DND-41 (cell line): ENCODE results near the gene GAGE10.

Experiments
- ATAC-seq: fragments of 200-7000 bp; cut with Tn5 transposase; 3 replicates; pipeline ENCODE4 v1.9.1; 2021; ENCODE audit warnings: low read depth; ENCODE audit not compliant: insufficient read depth
- DNase-seq: peaks from one replicate; pipeline ENCODE4 v3.0.0-alpha.2; 2020
- H2AFZ ChIP-seq: 2 replicates; pipeline ENCODE4 v1.6.0; 2012; ENCODE audit warnings: low read depth, low read length
- H3K27ac ChIP-seq: 2 replicates; pipeline ENCODE4 v1.5.1; 2012; ENCODE audit warnings: low read length, inconsistent platforms
- H3K27me3 ChIP-seq: fragments of 200-600 bp; sonication (generic); 2 replicates; pipeline ENCODE4 v1.6.0; 2012; ENCODE audit warnings: low read length, mild to moderate bottlenecking, inconsistent platforms; ENCODE audit not compliant: insufficient read depth, poor library complexity
- H3K36me3 ChIP-seq: 2 replicates; pipeline ENCODE4 v1.5.1; 2012; ENCODE audit warnings: low read length, inconsistent platforms; ENCODE audit not compliant: insufficient read depth
- H3K4me1 ChIP-seq: 2 replicates; pipeline ENCODE4 v1.5.1; 2012; ENCODE audit warnings: mild to moderate bottlenecking, low read length; ENCODE audit not compliant: insufficient read depth
- H3K4me2 ChIP-seq: 2 replicates; pipeline ENCODE4 v1.6.0; 2012; ENCODE audit warnings: mild to moderate bottlenecking, moderate library complexity, low read length, inconsistent platforms; ENCODE audit not compliant: insufficient read depth
- H3K4me3 ChIP-seq, 2 experiments: fragments of 200-600 bp in 1 of 2; shearing (Covaris generic) in 1 of 2; 2 replicates each; pipeline ENCODE4 v1.5.1; 2012 to 2016; ENCODE audit warnings: inconsistent platforms in 2 of 2, low read length in 2 of 2, mild to moderate bottlenecking in 2 of 2, low read depth in 1 of 2, moderate library complexity in 1 of 2
- H3K79me2 ChIP-seq: 2 replicates; pipeline ENCODE4 v1.6.0; 2012; ENCODE audit warnings: low read length, inconsistent platforms; ENCODE audit not compliant: insufficient read depth
- H3K9ac ChIP-seq: 2 replicates; pipeline ENCODE4 v1.6.0; 2012; ENCODE audit warnings: low read depth, mild to moderate bottlenecking, inconsistent platforms, low read length, moderate library complexity
- H3K9me3 ChIP-seq: 2 replicates; pipeline ENCODE4 v1.5.1; 2012; ENCODE audit warnings: low read length, moderate library complexity, mild to moderate bottlenecking, inconsistent platforms; ENCODE audit not compliant: insufficient read depth, severe bottlenecking
- H4K20me1 ChIP-seq: 2 replicates; pipeline ENCODE4 v1.6.0; 2012; ENCODE audit warnings: low read length; ENCODE audit not compliant: insufficient read depth
- CTCF ChIP-seq: IDR thresholded peaks from 2 replicates; pipeline ENCODE4 v1.5.1; 2012; ENCODE audit warnings: borderline replicate concordance, low read length, moderate library complexity, mild to moderate bottlenecking; ENCODE audit not compliant: poor library complexity, severe bottlenecking; ENCODE audit errors: extremely low read depth
- EZH2 ChIP-seq: IDR thresholded peaks from 3 replicates; pipeline ENCODE4 v1.6.1; 2012; ENCODE audit warnings: borderline replicate concordance, low read depth, mild to moderate bottlenecking, moderate library complexity, low read length, inconsistent platforms; ENCODE audit not compliant: severe bottlenecking

The GAGE10 gene

GRCh38 chrX:49282647-49283011 lies 20.8 kb upstream of the GAGE10 start:
- Histone ChIP-seq H3K79me2 (no peaks in the 10 kb centered on the region), H3K9ac (no peak overlapping the region), H3K4me3 (no peak overlapping the region), H3K27ac (no peak overlapping the region), H3K4me1 (no peaks in the 10 kb centered on the region), H3K27me3 (no peaks in the 10 kb centered on the region), H3K36me3 (no peaks in the 10 kb centered on the region), H3K9me3 (no peaks in the 10 kb centered on the region), H4K20me1 (no peaks in the 10 kb centered on the region), H3K4me2 (no peak overlapping the region), H2AFZ (no peak overlapping the region)
- ATAC-seq (0 out of 3 replicates have a peak, but pooled peaks have one; percentile 35), DNase-seq (no peak)
- TF ChIP-seq CTCF = peak; percentile 21
- TF ChIP-seq EZH2 = no peak

GRCh38 chrX:49284212-49284611 lies 19.2 kb upstream of the GAGE10 start:
- TF ChIP-seq CTCF (no peak), EZH2 (no peak)

GRCh38 chrX:49286136-49286535 lies 17.3 kb upstream of the GAGE10 start:
- H3K27ac ChIP-seq = no peak overlapping the region
- H3K79me2 ChIP-seq = no peaks in the 10 kb centered on the region
- H3K9ac ChIP-seq = no peak overlapping the region
- no peak overlapping the region for H3K4me2 ChIP-seq
- no peak for DNase-seq
- H2AFZ ChIP-seq = no peak overlapping the region
- H3K4me1 ChIP-seq = no peaks in the 10 kb centered on the region
- H3K27me3 ChIP-seq = no peaks in the 10 kb centered on the region
- no peak overlapping the region for H3K4me3 ChIP-seq
- H3K9me3 ChIP-seq = no peaks in the 10 kb centered on the region
- TF ChIP-seq CTCF (no peak), EZH2 (no peak)
- H4K20me1 ChIP-seq = no peaks in the 10 kb centered on the region
- H3K36me3 ChIP-seq = no peaks in the 10 kb centered on the region
- ATAC-seq = no peak

More at GRCh38 chrX:49284212-49284611, 19.2 kb upstream of the GAGE10 start:
- Histone ChIP-seq H4K20me1 (no peaks in the 10 kb centered on the region), H3K36me3 (no peaks in the 10 kb centered on the region), H3K4me2 (no peak overlapping the region), H3K27ac (no peak overlapping the region), H3K4me3 (no peak overlapping the region), H3K9me3 (no peaks in the 10 kb centered on the region), H3K9ac (no peak overlapping the region), H3K27me3 (no peaks in the 10 kb centered on the region), H3K79me2 (no peaks in the 10 kb centered on the region), H2AFZ (no peak overlapping the region), H3K4me1 (no peaks in the 10 kb centered on the region)
- DNase-seq (no peak), ATAC-seq (no peak)

- no peaks in the 10 kb centered on the region for H3K79me2 ChIP-seq
- no peak overlapping the region for H2AFZ ChIP-seq
- no peaks in the 10 kb centered on the region for H3K9me3 ChIP-seq
- DNase-seq = no peak
- TF ChIP-seq EZH2 (no peak), CTCF (no peak)
- H3K4me3 ChIP-seq = no peak overlapping the region
- H3K4me1 ChIP-seq = no peaks in the 10 kb centered on the region
- no peaks in the 10 kb centered on the region for H3K27me3 ChIP-seq
- H4K20me1 ChIP-seq = no peaks in the 10 kb centered on the region
- ATAC-seq = no peak
- no peak overlapping the region for H3K4me2 ChIP-seq
- H3K27ac ChIP-seq = no peak overlapping the region
- H3K36me3 ChIP-seq = no peaks in the 10 kb centered on the region
- no peak overlapping the region for H3K9ac ChIP-seq
Measured at GRCh38 chrX:49286581-49286980, 16.9 kb upstream of the GAGE10 start.
